ENCODE data around the gene SLC17A7.

SLC17A7 gene

GRCh38 chr19:49430678-49431329, 10.5 kb downstream of the SLC17A7 start:
- no peak for TF ChIP-seq GATA3 (IDR thresholded peaks at IDR 0.05; ENCODE audit: low read depth, low read length)
- TF ChIP-seq GATA2 (IDR thresholded peaks at IDR 0.05; ENCODE audit: low read depth, low read length), result no peak

GRCh38 chr19:49430172-49430677, 11.1 kb downstream of the SLC17A7 start:
- TF ChIP-seq GATA2 (IDR thresholded peaks at IDR 0.05; ENCODE audit: low read depth, low read length) (no peak), GATA3 (IDR thresholded peaks at IDR 0.05; ENCODE audit: low read depth, low read length) (no peak)

DNA sequence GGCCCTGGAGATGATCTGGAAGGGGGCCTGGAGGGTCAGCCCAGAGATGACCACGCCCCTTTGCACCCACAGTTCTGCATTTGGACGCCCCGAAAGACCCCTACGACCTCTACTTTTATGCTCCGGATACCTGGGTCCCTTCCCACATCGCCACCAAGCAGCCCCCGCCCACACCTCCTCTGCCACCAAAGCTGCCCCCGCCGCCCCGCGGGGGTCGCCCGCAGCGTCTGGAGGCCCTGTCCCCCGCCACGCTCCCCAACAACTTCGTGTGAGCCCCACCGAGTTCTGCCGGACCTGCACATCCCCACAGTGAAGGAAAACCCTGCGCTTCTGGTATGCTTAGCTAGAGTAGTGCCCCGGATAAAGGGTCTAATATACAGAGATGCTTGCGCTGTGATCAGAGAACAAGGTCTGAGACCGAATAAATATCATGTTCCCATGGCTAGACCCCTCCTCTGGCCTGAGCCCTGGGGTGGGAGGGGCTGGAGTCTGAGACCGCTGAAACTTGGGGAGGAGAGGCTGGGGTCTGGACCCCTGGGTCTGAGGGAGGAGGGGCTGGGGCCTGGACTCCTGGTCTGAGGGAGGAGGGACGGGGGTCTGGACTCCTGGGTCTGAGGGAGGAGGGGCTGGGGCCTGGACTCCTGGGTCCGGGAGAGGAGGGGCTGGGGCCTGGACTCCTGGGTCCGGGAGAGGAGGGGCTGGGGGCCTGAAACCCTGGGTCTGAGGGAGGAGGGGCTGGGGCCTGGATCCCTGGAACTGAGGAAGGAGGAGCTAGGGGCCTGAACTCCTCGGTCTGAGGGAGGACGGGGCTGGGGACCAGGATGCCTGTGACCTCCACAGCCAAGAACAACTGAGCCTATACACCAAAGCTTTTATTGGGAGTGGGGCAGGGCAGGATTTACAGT, 12.5 kb downstream of the SLC17A7 start:
- no peak for TF ChIP-seq GATA3 (IDR thresholded peaks at IDR 0.05; ENCODE audit: low read depth, low read length)
- no peak for TF ChIP-seq GATA2 (IDR thresholded peaks at IDR 0.05; ENCODE audit: low read depth, low read length)

DNA sequence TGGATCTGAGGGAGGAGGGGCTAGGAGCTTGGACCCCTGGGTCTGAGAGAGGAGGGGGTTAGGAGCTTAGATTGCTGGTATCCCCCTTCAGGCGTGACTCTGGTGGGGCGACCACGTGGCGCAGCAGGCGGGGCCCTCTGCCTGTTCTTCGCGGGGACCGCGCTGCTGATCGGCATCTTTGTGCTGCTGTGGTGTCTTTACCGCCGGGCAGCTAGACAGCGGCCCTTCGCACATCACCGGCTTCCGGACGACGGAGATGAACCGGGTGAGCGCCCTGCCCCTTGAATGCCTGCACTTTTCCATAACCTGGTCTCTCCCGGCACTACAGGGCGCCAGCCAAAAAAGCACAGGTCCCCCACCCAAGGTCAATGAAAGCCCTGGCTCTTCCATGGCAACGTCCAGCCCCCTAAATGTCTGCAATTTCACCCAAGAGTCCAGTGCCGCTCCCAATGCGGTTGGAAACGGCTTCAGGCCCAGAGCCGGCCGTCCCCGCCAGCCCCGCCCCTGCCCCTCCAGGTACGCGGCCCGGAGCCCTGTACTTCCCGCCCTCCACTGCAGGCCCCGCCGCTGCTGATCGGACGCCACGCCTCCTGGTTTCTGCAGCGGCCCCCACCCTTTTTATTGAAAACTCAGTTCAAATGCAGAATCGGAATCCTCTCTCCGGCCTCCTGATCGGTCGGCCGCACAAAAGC, 13.3 kb downstream of the SLC17A7 start:
- TF ChIP-seq GATA3 (IDR thresholded peaks at IDR 0.05; ENCODE audit: low read depth, low read length), result no peak
- TF ChIP-seq GATA2 (IDR thresholded peaks at IDR 0.05; ENCODE audit: low read depth, low read length), result no peak

DNA sequence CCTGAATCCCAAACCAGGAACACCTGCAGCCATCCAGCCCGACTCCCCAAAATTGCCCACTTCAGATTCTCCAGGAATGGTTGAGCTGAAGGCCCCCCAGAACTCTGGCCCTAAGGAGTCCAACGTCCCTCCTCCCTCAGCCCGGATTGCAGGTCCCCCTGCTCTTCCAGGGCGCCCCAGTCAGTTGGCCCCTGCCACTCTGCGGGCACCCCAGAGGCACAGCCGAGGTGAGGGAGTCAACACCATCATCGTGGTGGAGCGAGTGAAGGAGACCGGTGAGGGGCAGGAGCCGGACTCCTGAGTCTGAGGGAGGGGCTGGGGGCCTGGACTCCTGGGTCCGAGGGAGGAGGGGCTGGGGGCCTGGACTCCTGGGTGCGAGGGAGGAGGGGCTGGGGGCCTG, 14.0 kb downstream of the SLC17A7 start:
- no peak for TF ChIP-seq GATA2 (IDR thresholded peaks at IDR 0.05; ENCODE audit: low read depth, low read length)
- TF ChIP-seq GATA3 (IDR thresholded peaks at IDR 0.05; ENCODE audit: low read depth, low read length), result no peak

GRCh38 chr19:49425922-49426592, 15.3 kb downstream of the SLC17A7 start:
- TF ChIP-seq GATA3 (IDR thresholded peaks at IDR 0.05; ENCODE audit: low read depth, low read length), result no peak
- no peak for TF ChIP-seq GATA2 (IDR thresholded peaks at IDR 0.05; ENCODE audit: low read depth, low read length)

- TF ChIP-seq GATA3 (IDR thresholded peaks at IDR 0.05; ENCODE audit: low read depth, low read length) (no peak), GATA2 (IDR thresholded peaks at IDR 0.05; ENCODE audit: low read depth, low read length) (no peak)
These were observed 16.1 kb downstream of the SLC17A7 start, which contains the start of gene GFY for GRCh38 chr19:49425178-49425577. TSS of gene GFY (plus strand) at chr19:49425388. CDS start at chr19:49426431, 1,043 bp downstream.

DNA sequence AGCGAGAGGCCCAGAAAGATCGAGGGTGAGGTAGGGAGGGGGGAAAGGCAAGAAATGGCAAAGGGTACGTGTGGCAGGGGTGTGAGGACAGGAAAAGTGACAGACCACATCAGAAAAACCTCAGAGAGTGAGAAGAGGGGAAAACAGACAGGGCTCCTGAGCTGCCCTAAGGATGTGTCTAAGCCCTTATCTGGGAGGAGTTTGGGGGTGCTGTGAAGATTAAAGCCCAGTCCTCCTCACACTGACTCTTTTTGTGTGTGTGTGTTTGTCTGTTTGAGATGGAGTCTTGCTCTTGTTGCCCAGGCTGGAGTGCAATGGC, 17.4 kb downstream of the SLC17A7 start:
- TF ChIP-seq GATA2 (IDR thresholded peaks at IDR 0.05; ENCODE audit: low read depth, low read length) (no peak), GATA3 (IDR thresholded peaks at IDR 0.05; ENCODE audit: low read depth, low read length) (no peak)

GRCh38 chr19:49423071-49423984, 18.0 kb downstream of the SLC17A7 start, which contains the start of gene PTH2:
TSS of gene PTH2 (minus strand) at chr19:49423441. CDS start at chr19:49423339, 102 bp downstream.
- TF ChIP-seq GATA2 (IDR thresholded peaks at IDR 0.05; ENCODE audit: low read depth, low read length) (no peak), GATA3 (IDR thresholded peaks at IDR 0.05; ENCODE audit: low read depth, low read length) (no peak)

DNA sequence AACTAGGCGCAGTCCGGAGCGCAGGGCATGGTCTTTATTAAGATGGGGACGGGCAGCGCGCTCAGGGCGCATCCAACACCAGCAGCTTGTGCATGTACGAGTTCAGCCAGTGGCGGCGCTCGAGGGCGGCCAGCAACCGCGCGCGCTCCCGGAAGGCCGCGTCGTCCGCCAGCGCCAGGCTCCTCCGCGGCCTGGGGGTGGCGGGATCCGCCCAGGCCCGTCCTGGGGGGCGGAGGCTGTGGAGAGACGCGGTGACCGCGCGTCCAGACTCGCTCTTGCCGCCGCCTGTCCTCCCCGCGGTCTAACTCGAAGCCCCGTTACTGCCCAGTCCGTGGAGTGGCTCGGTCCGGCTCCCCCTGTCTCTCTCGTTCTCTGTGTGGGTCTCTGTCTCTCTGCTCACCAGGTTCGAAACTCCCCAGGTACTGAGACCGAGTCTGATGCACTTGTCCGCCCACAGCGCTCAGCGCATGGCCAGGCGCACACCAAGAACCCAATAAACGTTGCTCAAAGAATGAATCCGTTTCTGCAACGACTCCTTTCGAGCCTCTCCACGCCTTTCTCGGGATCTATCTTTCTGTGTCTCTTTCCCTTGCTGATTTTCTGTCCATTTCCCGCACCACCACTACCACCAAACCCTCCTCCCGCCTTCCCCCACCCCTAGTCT, 18.8 kb downstream of the SLC17A7 start:
- TF ChIP-seq GATA2 (IDR thresholded peaks at IDR 0.05; ENCODE audit: low read depth, low read length) (no peak), GATA3 (IDR thresholded peaks at IDR 0.05; ENCODE audit: low read depth, low read length) (no peak)

- TF ChIP-seq GATA3 (IDR thresholded peaks at IDR 0.05; ENCODE audit: low read depth, low read length) (no peak), GATA2 (IDR thresholded peaks at IDR 0.05; ENCODE audit: low read depth, low read length) (no peak)
These were observed 19.5 kb downstream of the SLC17A7 start for GRCh38 chr19:49421878-49422202.
